IPS DF 6.9 (cell line): ENCODE measurements around the gene CADM2.
"Not testable (repeated sequence)": the region's sequence is repeated elsewhere in the genome, so short reads cannot be mapped to it uniquely, and the experiment has no call there.

Experiments used
- DNase-seq: peaks from one replicate; pipeline ENCODE4 v3.0.0-alpha.2; 2013; ENCODE audit warnings: low read depth, low spot score
- H3K27ac ChIP-seq: one replicate; pipeline ENCODE4 v1.5.1; 2013; ENCODE audit warnings: low read length, control low read depth
- H3K27me3 ChIP-seq: 2 replicates; pipeline ENCODE4 v1.6.1; 2013; ENCODE audit warnings: mild to moderate bottlenecking, low read length; ENCODE audit not compliant: control insufficient read depth, insufficient read depth
- H3K36me3 ChIP-seq: 2 replicates; pipeline ENCODE4 v1.6.1; 2013; ENCODE audit warnings: low read length; ENCODE audit not compliant: control insufficient read depth, insufficient read depth
- H3K4me1 ChIP-seq: 2 replicates; pipeline ENCODE4 v1.6.1; 2013; ENCODE audit warnings: low read length; ENCODE audit not compliant: control insufficient read depth, insufficient read depth
- H3K4me3 ChIP-seq: 2 replicates; pipeline ENCODE4 v1.5.1; 2013; ENCODE audit warnings: mild to moderate bottlenecking, low read length
- H3K9me3 ChIP-seq: 2 replicates; pipeline ENCODE4 v1.6.1; 2013; ENCODE audit warnings: low read length, inconsistent platforms; ENCODE audit not compliant: control insufficient read depth, insufficient read depth
- WGBS: extraction: QIAGEN DNeasy Blood & Tissue Kit; methylation state at CpG from one replicate; pipeline ENCODE4 v1.1.7; 2013; ENCODE audit warnings: mixed read lengths, missing lambda C conversion rate; ENCODE audit not compliant: insufficient read length, insufficient coverage; 5-methylcytosine and 5-hydroxymethylcytosine counted together

CADM2 gene

DNA sequence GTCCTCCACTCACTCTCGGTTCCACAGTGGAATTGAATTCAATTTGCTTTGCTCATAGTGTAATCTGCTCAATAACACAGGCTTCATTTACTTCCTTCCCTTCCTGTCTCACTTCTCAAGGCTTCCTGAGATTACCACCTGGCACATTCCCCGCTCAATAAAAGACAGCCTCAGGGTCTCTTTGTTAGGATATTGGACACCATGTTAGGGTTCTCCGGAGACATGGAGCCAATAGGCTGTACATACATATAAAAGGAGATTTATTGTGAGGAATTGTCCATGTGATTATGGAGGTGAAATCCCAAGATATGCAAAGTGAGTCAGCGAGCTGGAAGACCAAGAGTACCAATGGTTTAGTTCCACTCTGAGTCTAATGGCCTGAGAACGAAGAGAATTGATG lies 974.5 kb downstream of the CADM2 start:
- no CpG with 5 or more reads among the region's 5 CpGs for WGBS
- no peak for DNase-seq
- no peaks in the 10 kb centered on the region for H3K27me3 ChIP-seq
- H3K27ac ChIP-seq = no peak overlapping the region
- H3K4me3 ChIP-seq = no peak overlapping the region
- peaks cover 1% of the 10 kb centered on the region; the same call in 1 of the 2 replicates for H3K4me1 ChIP-seq
- H3K36me3 ChIP-seq = no peaks in the 10 kb centered on the region
- H3K9me3 ChIP-seq = no peaks in the 10 kb centered on the region

- Histone ChIP-seq H3K27me3 (no peaks in the 10 kb centered on the region), H3K9me3 (no peaks in the 10 kb centered on the region), H3K4me1 (peaks cover 1% of the 10 kb centered on the region; the same call in 1 of the 2 replicates), H3K27ac (no peak overlapping the region), H3K4me3 (no peak overlapping the region), H3K36me3 (no peaks in the 10 kb centered on the region)
- DNase-seq = no peak
- no CpG with 5 or more reads among the region's 1 CpG for WGBS
These were observed 976.4 kb downstream of the CADM2 start for GRCh38 chr3:85935171-85935570.

- Histone ChIP-seq H3K36me3 (no peaks in the 10 kb centered on the region), H3K9me3 (no peaks in the 10 kb centered on the region), H3K27ac (no peak overlapping the region), H3K27me3 (no peaks in the 10 kb centered on the region), H3K4me1 (no peaks in the 10 kb centered on the region), H3K4me3 (no peak overlapping the region)
- no peak for DNase-seq
- WGBS = no CpG with 5 or more reads among the region's 3 CpGs
These were observed 980.3 kb downstream of the CADM2 start for GRCh38 chr3:85939074-85939482.

- WGBS = no CpG with 5 or more reads among the region's 1 CpG
- no peak for DNase-seq
These were observed 991.6 kb downstream of the CADM2 start for GRCh38 chr3:85950435-85950834.

GRCh38 chr3:85960793-85961192 lies 1002.0 kb downstream of the CADM2 start:
- H3K36me3 ChIP-seq = no peaks in the 10 kb centered on the region
- no peaks in the 10 kb centered on the region for H3K9me3 ChIP-seq

More at GRCh38 chr3:85950435-85950834, 991.6 kb downstream of the CADM2 start:
- no peaks in the 10 kb centered on the region for H3K9me3 ChIP-seq
- no peak overlapping the region for H3K27ac ChIP-seq
- no peak overlapping the region for H3K4me3 ChIP-seq
- H3K4me1 ChIP-seq = no peaks in the 10 kb centered on the region
- H3K27me3 ChIP-seq = no peaks in the 10 kb centered on the region
- no peaks in the 10 kb centered on the region for H3K36me3 ChIP-seq

GRCh38 chr3:85977615-85978338 lies 1019.0 kb downstream of the CADM2 start:
- Histone ChIP-seq H3K27me3 (no peaks in the 10 kb centered on the region), H3K4me3 (no peak overlapping the region), H3K9me3 (no peaks in the 10 kb centered on the region), H3K4me1 (no peaks in the 10 kb centered on the region), H3K27ac (no peak overlapping the region), H3K36me3 (no peaks in the 10 kb centered on the region)
- no CpG with 5 or more reads among the region's 6 CpGs for WGBS
- no peak for DNase-seq

More at GRCh38 chr3:85960793-85961192, 1002.0 kb downstream of the CADM2 start:
- Histone ChIP-seq H3K27me3 (no peaks in the 10 kb centered on the region), H3K4me1 (no peaks in the 10 kb centered on the region), H3K27ac (no peak overlapping the region), H3K4me3 (no peak overlapping the region)
- DNase-seq = no peak

GRCh38 chr3:85979034-85979433 lies 1020.2 kb downstream of the CADM2 start:
- no peaks in the 10 kb centered on the region for H3K36me3 ChIP-seq
- H3K9me3 ChIP-seq = no peaks in the 10 kb centered on the region
- DNase-seq = no peak
- H3K27me3 ChIP-seq = no peaks in the 10 kb centered on the region
- no peaks in the 10 kb centered on the region for H3K4me1 ChIP-seq
- no peak overlapping the region for H3K27ac ChIP-seq
- H3K4me3 ChIP-seq = no peak overlapping the region

GRCh38 chr3:85989581-85989980 lies 1030.8 kb downstream of the CADM2 start:
- not testable (repeated sequence) for H3K4me1 ChIP-seq, DNase-seq, H3K9me3 ChIP-seq, H3K36me3 ChIP-seq, H3K27me3 ChIP-seq, H3K27ac ChIP-seq, H3K4me3 ChIP-seq
- WGBS = no CpG with 5 or more reads among the region's 10 CpGs

- no CpG with 5 or more reads among the region's 1 CpG for WGBS
- no peaks in the 10 kb centered on the region for H3K36me3 ChIP-seq
These were observed 1070.8 kb downstream of the CADM2 start for GRCh38 chr3:86029590-86029989.

DNA sequence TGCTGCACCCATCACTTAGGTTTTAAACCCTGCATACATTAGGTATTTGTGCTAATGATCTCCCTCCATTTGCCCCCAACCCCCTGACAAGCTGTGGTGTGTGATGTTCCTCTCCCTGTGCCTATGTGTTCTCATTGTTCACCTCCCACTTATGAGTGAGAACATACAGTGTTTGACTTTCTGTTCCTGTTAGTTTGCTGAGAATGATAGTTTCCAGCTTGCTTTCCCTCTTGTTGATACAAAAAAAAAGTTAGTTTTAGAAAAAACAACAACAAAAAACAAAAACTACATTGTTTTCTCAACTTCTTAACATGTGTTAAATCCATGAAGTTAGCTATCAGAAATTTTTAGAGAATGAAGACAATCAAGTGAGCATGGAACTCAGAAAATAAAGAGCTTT lies 1079.1 kb downstream of the CADM2 start:
- H3K36me3 ChIP-seq = no peaks in the 10 kb centered on the region
- no peak overlapping the region for H3K27ac ChIP-seq
- H3K27me3 ChIP-seq = no peaks in the 10 kb centered on the region
- no peak overlapping the region for H3K4me3 ChIP-seq
- no peak for DNase-seq
- no peaks in the 10 kb centered on the region for H3K4me1 ChIP-seq
- H3K9me3 ChIP-seq = no peaks in the 10 kb centered on the region

More at GRCh38 chr3:86029590-86029989, 1070.8 kb downstream of the CADM2 start:
- no peak for DNase-seq
- H3K4me3 ChIP-seq = no peak overlapping the region
- no peaks in the 10 kb centered on the region for H3K4me1 ChIP-seq
- no peaks in the 10 kb centered on the region for H3K9me3 ChIP-seq
- H3K27me3 ChIP-seq = no peaks in the 10 kb centered on the region
- no peak overlapping the region for H3K27ac ChIP-seq

GRCh38 chr3:86046436-86047136 lies 1087.8 kb downstream of the CADM2 start:
- DNase-seq = no peak
- H3K4me1 ChIP-seq = no peaks in the 10 kb centered on the region
- H3K27me3 ChIP-seq = no peaks in the 10 kb centered on the region
- H3K4me3 ChIP-seq = no peak overlapping the region
- H3K27ac ChIP-seq = no peak overlapping the region
- no peaks in the 10 kb centered on the region for H3K9me3 ChIP-seq
- no CpG with 5 or more reads among the region's 6 CpGs for WGBS
- no peaks in the 10 kb centered on the region for H3K36me3 ChIP-seq
